HG02759 (cell line): ENCODE measurements around the gene TAAR8.
A peak's percentile ranks its signal among the peaks of the same experiment; 100 is the strongest.
"Not testable (repeated sequence)": the region's sequence is repeated elsewhere in the genome, so short reads cannot be mapped to it uniquely, and the experiment has no call there.

Experiments used
- ATAC-seq: cut with Tn5 transposase; IDR thresholded peaks from one replicate; pipeline ENCODE4 v1.9.1; 2021; ENCODE audit warnings: mild to moderate bottlenecking, moderate library complexity; ENCODE audit not compliant: unreplicated experiment

TAAR8 gene

GRCh38 chr6:132552372-132552771 lies at the start of gene TAAR8:
Gene TAAR8, plus strand, starts transcription at chr6:132552672. Its CDS starts 21 bp downstream, at chr6:132552693.
- no peak for ATAC-seq

GRCh38 chr6:132504757-132505156 lies 47.7 kb upstream of the TAAR8 start:
- ATAC-seq: no peak

GRCh38 chr6:132505158-132505557 lies 47.3 kb upstream of the TAAR8 start:
- peak; percentile 51 for ATAC-seq

GRCh38 chr6:132506461-132506860 lies 46.0 kb upstream of the TAAR8 start:
- ATAC-seq: no peak

GRCh38 chr6:132506869-132507808 lies 45.3 kb upstream of the TAAR8 start:
- ATAC-seq: no peak

GRCh38 chr6:132511210-132511830 lies 41.2 kb upstream of the TAAR8 start:
- no peak for ATAC-seq

GRCh38 chr6:132511831-132512220 lies 40.6 kb upstream of the TAAR8 start:
- no peak for ATAC-seq

GRCh38 chr6:132512342-132512637 lies 40.2 kb upstream of the TAAR8 start:
- ATAC-seq: no peak

- ATAC-seq: peak; percentile 88
Measured at GRCh38 chr6:132512638-132513632, 39.5 kb upstream of the TAAR8 start, which contains the start of gene STX7. Gene STX7, minus strand, starts transcription at chr6:132513116. Its CDS starts 9,586 bp downstream, at chr6:132503530.

- ATAC-seq: no peak
Measured at GRCh38 chr6:132513831-132514545, 38.5 kb upstream of the TAAR8 start.

GRCh38 chr6:132515386-132515785 lies 37.1 kb upstream of the TAAR8 start:
- ATAC-seq: no peak

GRCh38 chr6:132520953-132521352 lies 31.5 kb upstream of the TAAR8 start:
- ATAC-seq: no peak

GRCh38 chr6:132524646-132525045 lies 27.8 kb upstream of the TAAR8 start:
- ATAC-seq: no peak

GRCh38 chr6:132525866-132526265 lies 26.6 kb upstream of the TAAR8 start:
- ATAC-seq: no peak

- ATAC-seq: no peak
Measured at GRCh38 chr6:132526461-132526860, 26.0 kb upstream of the TAAR8 start.

GRCh38 chr6:132527791-132528190 lies 24.7 kb upstream of the TAAR8 start:
- no peak for ATAC-seq

- peak; percentile 85 for ATAC-seq
Measured at GRCh38 chr6:132530293-132530974, 22.0 kb upstream of the TAAR8 start.

GRCh38 chr6:132534546-132534945 lies 17.9 kb upstream of the TAAR8 start:
- not testable (repeated sequence) for ATAC-seq

GRCh38 chr6:132537145-132537544 lies 15.3 kb upstream of the TAAR8 start:
- no peak for ATAC-seq

- ATAC-seq: no peak
Measured at GRCh38 chr6:132537977-132538376, 14.5 kb upstream of the TAAR8 start, which contains the start of gene TAAR9. Gene TAAR9, plus strand, starts transcription at chr6:132538277. Its CDS starts 13 bp downstream, at chr6:132538290.
